ENCODE data around the gene EFEMP2. TPM values are rescaled to one million over a fixed set of nuclear protein-coding genes. Genes with fewer than 3 reads are reported as not detected.

EFEMP2 gene
- total RNA-seq, 1 donor from 2014 or later: 310 TPM

GRCh38 chr11:65847746-65848145 is 24.9 kb downstream of the EFEMP2 start:
- no peak for TF ChIP-seq CTCF (IDR thresholded peaks at IDR 0.05)
- no peak overlapping the region for H3K27ac Mint-ChIP-seq (ENCODE audit: unreplicated experiment)
- no peak for DNase-seq (ENCODE audit: low spot score)
- no peak overlapping the region for H3K4me3 Mint-ChIP-seq (ENCODE audit: unreplicated experiment)
- H3K36me3 Mint-ChIP-seq (ENCODE audit: low read depth): peaks cover 10% of the 10 kb centered on the region
- no peaks in the 10 kb centered on the region for H3K27me3 Mint-ChIP-seq (ENCODE audit: low read depth)
- H3K9me3 Mint-ChIP-seq (ENCODE audit: low read depth): peaks cover 3% of the 10 kb centered on the region
- no peaks in the 10 kb centered on the region for H3K4me1 Mint-ChIP-seq (ENCODE audit: low read depth)

- TF ChIP-seq CTCF (IDR thresholded peaks at IDR 0.05): no peak
- Mint-ChIP-seq H3K27me3 (ENCODE audit: low read depth) (no peaks in the 10 kb centered on the region), H3K27ac (ENCODE audit: unreplicated experiment) (no peak overlapping the region), H3K36me3 (ENCODE audit: low read depth) (no peaks in the 10 kb centered on the region), H3K9me3 (ENCODE audit: low read depth) (no peaks in the 10 kb centered on the region), H3K4me1 (ENCODE audit: low read depth) (no peaks in the 10 kb centered on the region), H3K4me3 (ENCODE audit: unreplicated experiment) (no peak overlapping the region)
- DNase-seq (ENCODE audit: low spot score): no peak
These were observed 28.2 kb downstream of the EFEMP2 start for GRCh38 chr11:65844231-65844872.

- no peak for DNase-seq (ENCODE audit: low spot score)
- H3K36me3 Mint-ChIP-seq (ENCODE audit: low read depth): no peaks in the 10 kb centered on the region
- no peak for TF ChIP-seq CTCF (IDR thresholded peaks at IDR 0.05)
- H3K27me3 Mint-ChIP-seq (ENCODE audit: low read depth): no peaks in the 10 kb centered on the region
- no peaks in the 10 kb centered on the region for H3K9me3 Mint-ChIP-seq (ENCODE audit: low read depth)
- H3K27ac Mint-ChIP-seq (ENCODE audit: unreplicated experiment): no peak overlapping the region
- H3K4me3 Mint-ChIP-seq (ENCODE audit: unreplicated experiment): no peak overlapping the region
- no peaks in the 10 kb centered on the region for H3K4me1 Mint-ChIP-seq (ENCODE audit: low read depth)
These were observed 28.8 kb downstream of the EFEMP2 start for GRCh38 chr11:65843811-65844210.

GRCh38 chr11:65842144-65842543 is 30.5 kb downstream of the EFEMP2 start:
- no peaks in the 10 kb centered on the region for H3K36me3 Mint-ChIP-seq (ENCODE audit: low read depth)
- DNase-seq (ENCODE audit: low spot score): no peak
- no peaks in the 10 kb centered on the region for H3K4me1 Mint-ChIP-seq (ENCODE audit: low read depth)
- H3K9me3 Mint-ChIP-seq (ENCODE audit: low read depth): no peaks in the 10 kb centered on the region
- H3K27ac Mint-ChIP-seq (ENCODE audit: unreplicated experiment): no peak overlapping the region
- H3K27me3 Mint-ChIP-seq (ENCODE audit: low read depth): no peaks in the 10 kb centered on the region
- no peak overlapping the region for H3K4me3 Mint-ChIP-seq (ENCODE audit: unreplicated experiment)
- no peak for TF ChIP-seq CTCF (IDR thresholded peaks at IDR 0.05)

- H3K36me3 Mint-ChIP-seq (ENCODE audit: low read depth): peaks cover 5% of the 10 kb centered on the region
- peaks cover 9% of the 10 kb centered on the region for H3K4me1 Mint-ChIP-seq (ENCODE audit: low read depth)
- no peak for TF ChIP-seq CTCF (IDR thresholded peaks at IDR 0.05)
- H3K9me3 Mint-ChIP-seq (ENCODE audit: low read depth): no peaks in the 10 kb centered on the region
- H3K4me3 Mint-ChIP-seq (ENCODE audit: unreplicated experiment): no peak overlapping the region
- no peak overlapping the region for H3K27ac Mint-ChIP-seq (ENCODE audit: unreplicated experiment)
- DNase-seq (ENCODE audit: low spot score): no peak
- H3K27me3 Mint-ChIP-seq (ENCODE audit: low read depth): peaks cover 5% of the 10 kb centered on the region
These were observed 38.4 kb downstream of the EFEMP2 start for GRCh38 chr11:65834202-65834601.
